ENCODE results near the gene FAT2.

DNA sequence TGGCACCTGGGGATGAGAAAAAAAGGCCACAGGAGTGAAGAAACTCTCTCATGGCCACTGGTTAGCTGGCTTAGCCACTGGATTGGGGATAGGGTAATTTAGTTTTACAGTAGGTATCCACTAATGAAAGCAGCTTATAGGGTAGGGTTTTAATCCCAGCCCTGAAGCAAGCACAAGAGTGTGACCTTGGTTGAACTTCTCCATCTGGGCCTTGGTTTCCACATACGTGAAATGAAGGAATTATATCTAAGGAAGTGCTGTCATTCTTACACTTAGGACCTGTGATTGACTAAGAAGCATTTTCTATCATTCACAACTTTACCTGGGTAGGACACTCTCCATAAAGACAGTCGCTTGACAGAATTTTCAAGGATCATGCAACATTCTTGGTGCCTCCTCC lies 49.6 kb downstream of the FAT2 start:
- TF ChIP-seq POLR2AphosphoS5 (IDR thresholded peaks at IDR 0.05) (no peak), POLR2A (IDR thresholded peaks at IDR 0.05) (no peak), EP300 (IDR thresholded peaks at IDR 0.05) (no peak)
- TF ChIP-seq, protein P1, sequence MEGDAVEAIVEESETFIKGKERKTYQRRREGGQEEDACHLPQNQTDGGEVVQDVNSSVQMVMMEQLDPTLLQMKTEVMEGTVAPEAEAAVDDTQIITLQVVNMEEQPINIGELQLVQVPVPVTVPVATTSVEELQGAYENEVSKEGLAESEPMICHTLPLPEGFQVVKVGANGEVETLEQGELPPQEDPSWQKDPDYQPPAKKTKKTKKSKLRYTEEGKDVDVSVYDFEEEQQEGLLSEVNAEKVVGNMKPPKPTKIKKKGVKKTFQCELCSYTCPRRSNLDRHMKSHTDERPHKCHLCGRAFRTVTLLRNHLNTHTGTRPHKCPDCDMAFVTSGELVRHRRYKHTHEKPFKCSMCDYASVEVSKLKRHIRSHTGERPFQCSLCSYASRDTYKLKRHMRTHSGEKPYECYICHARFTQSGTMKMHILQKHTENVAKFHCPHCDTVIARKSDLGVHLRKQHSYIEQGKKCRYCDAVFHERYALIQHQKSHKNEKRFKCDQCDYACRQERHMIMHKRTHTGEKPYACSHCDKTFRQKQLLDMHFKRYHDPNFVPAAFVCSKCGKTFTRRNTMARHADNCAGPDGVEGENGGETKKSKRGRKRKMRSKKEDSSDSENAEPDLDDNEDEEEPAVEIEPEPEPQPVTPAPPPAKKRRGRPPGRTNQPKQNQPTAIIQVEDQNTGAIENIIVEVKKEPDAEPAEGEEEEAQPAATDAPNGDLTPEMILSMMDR (IDR thresholded peaks at IDR 0.05): no peak

All from gastroesophageal sphincter (tissue), 3 donors.